Caco-2 (cell line): ENCODE results near the gene CD14. TPM values are rescaled to one million over a fixed set of nuclear protein-coding genes. Genes with fewer than 3 reads are reported as not detected.
A peak's percentile ranks its signal among the peaks of the same experiment; 100 is the strongest.

Experiments
- BruUV-seq: library from RNA; stranded (reverse); fragments of 400-500 nt; replicated peaks from 2 replicates; lab custom pipeline; 2021; lab: Mats Ljungman, UMichigan
- CTCF ChIA-PET: fragments of 300-600 bp; sonication (Branson Sonifier 250); formaldehyde crosslinking; loops from one replicate; lab custom pipeline; 2022; ENCODE audit warnings: antibody characterized with exemption; lab: Charles Lee
- POLR2A ChIA-PET: fragments of 300-600 bp; sonication (Branson Sonifier 250); formaldehyde crosslinking; loops from one replicate; lab custom pipeline; 2022; ENCODE audit warnings: antibody characterized with exemption; lab: Charles Lee
- DNase-seq, 2 experiments: peaks; one replicate each; pipeline versions ENCODE4 v3.0.0 to v3.0.0-alpha.2; 2020 to 2022
- H3K27me3 ChIP-seq: replicated peaks from 2 replicates; pipeline ENCODE4 v1.6.0; 2011; ENCODE audit warnings: low read length; ENCODE audit not compliant: control insufficient read depth, insufficient read depth
- H3K36me3 ChIP-seq: 2 replicates; pipeline ENCODE4 v1.5.1; 2011; ENCODE audit warnings: low read length; ENCODE audit not compliant: control insufficient read depth, insufficient read depth
- H3K4me1 ChIP-seq: fragments of 250-450 bp; sonication (Bioruptor Pico); 2 replicates; pipeline ENCODE4 v1.5.1; 2020; ENCODE audit warnings: mild to moderate bottlenecking
- H3K4me3 ChIP-seq: 2 replicates; pipeline ENCODE4 v1.5.1; 2011; ENCODE audit warnings: low read depth, mild to moderate bottlenecking, control low read depth, low read length
- H3K9me3 ChIP-seq: fragments of 250-450 bp; sonication (Bioruptor Pico); 2 replicates; pipeline ENCODE4 v1.5.1; 2020; ENCODE audit warnings: mild to moderate bottlenecking, moderate library complexity
- H3K27ac Mint-ChIP-seq: one replicate; pipeline ENCODE4 v1.8.0; 2022; ENCODE audit warnings: mixed read lengths; ENCODE audit not compliant: unreplicated experiment
- H3K27me3 Mint-ChIP-seq: one replicate; pipeline ENCODE4 v1.8.0; 2022; ENCODE audit warnings: mixed read lengths; ENCODE audit not compliant: insufficient read depth, unreplicated experiment
- H3K36me3 Mint-ChIP-seq: one replicate; pipeline ENCODE4 v1.8.0; 2022; ENCODE audit warnings: mild to moderate bottlenecking, mixed read lengths; ENCODE audit not compliant: insufficient read depth, unreplicated experiment
- H3K4me1 Mint-ChIP-seq: one replicate; pipeline ENCODE4 v1.8.0; 2022; ENCODE audit warnings: low read depth, mixed read lengths; ENCODE audit not compliant: unreplicated experiment
- H3K4me3 Mint-ChIP-seq: one replicate; pipeline ENCODE4 v1.8.0; 2022; ENCODE audit warnings: mild to moderate bottlenecking, moderate library complexity, mixed read lengths; ENCODE audit not compliant: unreplicated experiment
- H3K9me3 Mint-ChIP-seq: one replicate; pipeline ENCODE4 v1.8.0; 2022; ENCODE audit warnings: mixed read lengths; ENCODE audit not compliant: unreplicated experiment
- CTCF ChIP-seq, 2 experiments: fragments of 200-600 bp in 1 of 2; IDR thresholded peaks; 1 replicate in 1 of 2; 2 replicates in 1 of 2; pipeline versions ENCODE4 v1.5.1 to v1.8.0; 2011 to 2022; ENCODE audit warnings: antibody characterized with exemption in 1 of 2, control low read depth in 1 of 2, inconsistent platforms in 1 of 2, low read depth in 1 of 2, low read length in 1 of 2, mild to moderate bottlenecking in 1 of 2, moderate library complexity in 1 of 2; ENCODE audit not compliant: insufficient read depth in 1 of 2, severe bottlenecking in 1 of 2, unreplicated experiment in 1 of 2
- intact Hi-C: fragments of 100-400 bp; cut with micrococcal nuclease; formaldehyde crosslinking; loops from one replicate; pipeline ENCODE4 v1.10.0; 2022; ENCODE audit not compliant: unreplicated experiment
- total RNA-seq: library from RNA; stranded (reverse); gene quantifications from 2 replicates; pipeline ENCODE4 v1.2.3, GENCODE V29; 2022

The CD14 gene
- total RNA-seq, 1 experiment from 2014 or later = 13.3 TPM

DNA sequence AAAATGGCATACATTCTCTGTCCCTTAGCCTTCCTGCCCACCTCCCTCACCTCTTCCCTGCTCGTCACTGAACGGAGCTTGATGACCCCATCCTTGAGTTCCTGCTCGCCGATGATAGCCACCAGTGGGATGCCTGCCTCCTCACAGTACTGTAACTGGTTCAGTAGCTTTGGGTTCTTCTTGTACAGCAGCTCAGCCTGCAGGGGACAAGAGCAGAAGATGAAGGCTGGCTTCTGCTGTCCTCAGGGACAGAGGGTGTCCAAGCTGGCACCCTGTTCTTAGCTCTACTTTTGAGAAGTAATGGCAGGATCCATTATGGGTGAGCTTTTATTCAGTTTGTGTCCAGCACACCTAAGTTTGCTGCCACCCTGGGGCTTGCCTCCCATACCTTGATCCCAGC, 41.7 kb upstream of the CD14 start:
- Mint-ChIP-seq H3K27ac (peak overlapping the region; percentile 18), H3K4me3 (no peak overlapping the region), H3K36me3 (peaks cover 54% of the 10 kb centered on the region), H3K27me3 (no peaks in the 10 kb centered on the region), H3K4me1 (no peaks in the 10 kb centered on the region), H3K9me3 (no peaks in the 10 kb centered on the region)
- Histone ChIP-seq H3K4me1 (no peaks in the 10 kb centered on the region), H3K4me3 (no peak overlapping the region), H3K36me3 (peaks cover 2% of the 10 kb centered on the region), H3K9me3 (no peaks in the 10 kb centered on the region), H3K27me3 (no peaks in the 10 kb centered on the region)
- no peak for TF ChIP-seq CTCF (IDR thresholded peaks at IDR 0.05; ENCODE audit: insufficient read depth in 1 of 2, low read depth in 1 of 2, low read length in 1 of 2, severe bottlenecking in 1 of 2, unreplicated experiment in 1 of 2)
- ChIA-PET CTCF (interaction anchor here (0.5 to 0.9 kb wide), 3 partner anchors 16 to 178 kb away, joined by 3 to 4 read pairs (median 3); partner anchors contain the start of genes HARS1, HARS2 and ZMAT2), POLR2A (interaction anchor here (0.6 to 0.9 kb wide), 2 partner anchors 11 to 18 kb away, joined by 3 to 4 read pairs; no protein-coding TSS in a partner anchor)
- DNase-seq = no peak
- no TSS peak for BruUV-seq
- intact Hi-C loops = no loop called here

DNA sequence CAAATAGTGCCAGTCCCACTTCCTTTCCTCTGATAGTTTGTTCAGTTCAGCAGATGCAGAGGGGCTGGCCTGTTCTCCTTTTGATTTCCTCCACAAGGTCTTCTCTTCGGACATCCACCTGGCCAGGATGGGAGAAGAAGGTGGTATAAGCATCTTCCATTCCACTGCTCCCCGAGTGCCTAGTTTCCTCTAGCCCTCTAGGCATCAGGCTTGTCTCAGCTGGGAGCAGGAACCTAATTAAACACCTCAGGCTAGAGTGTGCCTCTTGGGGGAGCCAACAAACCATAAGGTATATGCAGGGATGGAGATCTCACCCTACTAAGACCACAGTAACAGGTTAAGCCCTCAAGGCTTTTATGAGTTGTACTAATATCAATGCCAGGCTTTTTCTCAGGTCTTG, 41.2 kb upstream of the CD14 start:
- Mint-ChIP-seq H3K27ac (peak overlapping the region; percentile 18), H3K36me3 (peaks cover 54% of the 10 kb centered on the region), H3K4me3 (no peak overlapping the region), H3K27me3 (no peaks in the 10 kb centered on the region), H3K9me3 (no peaks in the 10 kb centered on the region), H3K4me1 (no peaks in the 10 kb centered on the region)
- Histone ChIP-seq H3K4me1 (no peaks in the 10 kb centered on the region), H3K27me3 (no peaks in the 10 kb centered on the region), H3K36me3 (peaks cover 2% of the 10 kb centered on the region), H3K9me3 (no peaks in the 10 kb centered on the region), H3K4me3 (no peak overlapping the region)
- ChIA-PET POLR2A (no interaction called here), CTCF (interaction anchor here (0.8 kb wide), 1 partner anchor 17 kb away, joined by 3 read pairs; the partner anchor contains the start of genes HARS1 and HARS2)
- DNase-seq = no peak
- intact Hi-C loops = no loop called here
- TF ChIP-seq CTCF (IDR thresholded peaks at IDR 0.05; ENCODE audit: insufficient read depth in 1 of 2, low read depth in 1 of 2, low read length in 1 of 2, severe bottlenecking in 1 of 2, unreplicated experiment in 1 of 2) = no peak
- TSS peak; percentile 84 for BruUV-seq

DNA sequence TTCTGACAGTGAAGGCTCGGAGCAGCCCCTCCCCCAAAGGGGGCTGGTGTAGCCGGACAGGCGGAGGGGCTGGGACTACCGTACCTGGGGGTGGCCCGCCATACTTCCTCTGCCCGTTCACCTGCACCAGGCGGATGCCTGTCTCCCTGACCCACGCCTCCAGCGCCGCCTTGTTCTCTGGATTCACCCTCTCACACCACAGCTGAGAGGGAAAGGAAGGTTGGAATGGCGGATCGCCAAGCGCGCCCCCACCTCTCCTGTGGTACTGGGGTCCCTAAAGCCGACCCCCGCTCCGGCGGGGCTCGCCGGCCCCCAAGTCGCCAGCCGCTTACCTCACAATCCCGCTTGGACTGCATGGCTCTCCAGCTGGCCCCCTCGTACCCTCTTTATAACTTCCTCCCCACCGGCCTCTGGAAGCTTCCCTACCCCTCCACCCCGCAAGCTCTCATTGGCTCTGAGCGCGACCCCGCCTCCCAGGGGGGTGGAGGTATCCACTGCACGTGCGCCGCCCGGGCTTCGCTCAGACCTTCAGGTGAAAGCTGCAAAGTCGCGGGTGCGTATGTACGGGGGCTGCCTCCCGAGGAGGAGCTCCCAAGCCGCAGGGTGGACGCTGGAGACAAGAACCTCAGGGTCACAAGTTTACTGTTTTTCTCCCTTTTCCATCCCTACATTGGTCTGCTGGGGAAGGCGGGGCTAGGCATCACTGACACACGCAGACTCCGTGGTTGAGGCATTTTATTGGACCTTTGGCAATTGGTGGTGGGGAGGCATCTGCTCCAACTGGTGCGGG, 40.4 kb upstream of the CD14 start, which contains the start of gene DND1:
Gene DND1, minus strand, starts transcription at position 390 of the 790 bp plus-strand sequence. Its CDS starts 34 bp downstream, at position 356.
- H3K27ac Mint-ChIP-seq = peak within 1 kb of the TSS; percentile 18
- intact Hi-C loops = no loop called here
- no peaks in the 10 kb centered on the region for H3K9me3 ChIP-seq
- no TSS peak for BruUV-seq
- H3K4me3 ChIP-seq = no peak within 1 kb of the TSS
- TF ChIP-seq CTCF (IDR thresholded peaks at IDR 0.05; ENCODE audit: insufficient read depth in 1 of 2, low read depth in 1 of 2, low read length in 1 of 2, severe bottlenecking in 1 of 2, unreplicated experiment in 1 of 2) = no peak
- no peaks in the 10 kb centered on the region for H3K4me1 ChIP-seq
- no peaks in the 10 kb centered on the region for H3K9me3 Mint-ChIP-seq
- no peaks in the 10 kb centered on the region for H3K27me3 Mint-ChIP-seq
- H3K36me3 Mint-ChIP-seq = peaks cover 59% of the 10 kb centered on the region
- no peak within 1 kb of the TSS for H3K4me3 Mint-ChIP-seq
- H3K36me3 ChIP-seq = peaks cover 4% of the 10 kb centered on the region
- ChIA-PET CTCF (no interaction called here), POLR2A (no interaction called here)
- H3K27me3 ChIP-seq = no peaks in the 10 kb centered on the region
- DNase-seq = no peak
- H3K4me1 Mint-ChIP-seq = no peaks in the 10 kb centered on the region
